ENCODE measurements around the gene ST6GALNAC5. TPM values are rescaled to one million over a fixed set of nuclear protein-coding genes. Genes with fewer than 3 reads are reported as not detected.
A peak's percentile ranks its signal among the peaks of the same experiment; 100 is the strongest.

Gene ST6GALNAC5
- total RNA-seq, 1 donor from 2014 or later: 0.26 TPM

- no peak for DNase-seq (ENCODE audit: low read depth)
- TF ChIP-seq, protein P1, sequence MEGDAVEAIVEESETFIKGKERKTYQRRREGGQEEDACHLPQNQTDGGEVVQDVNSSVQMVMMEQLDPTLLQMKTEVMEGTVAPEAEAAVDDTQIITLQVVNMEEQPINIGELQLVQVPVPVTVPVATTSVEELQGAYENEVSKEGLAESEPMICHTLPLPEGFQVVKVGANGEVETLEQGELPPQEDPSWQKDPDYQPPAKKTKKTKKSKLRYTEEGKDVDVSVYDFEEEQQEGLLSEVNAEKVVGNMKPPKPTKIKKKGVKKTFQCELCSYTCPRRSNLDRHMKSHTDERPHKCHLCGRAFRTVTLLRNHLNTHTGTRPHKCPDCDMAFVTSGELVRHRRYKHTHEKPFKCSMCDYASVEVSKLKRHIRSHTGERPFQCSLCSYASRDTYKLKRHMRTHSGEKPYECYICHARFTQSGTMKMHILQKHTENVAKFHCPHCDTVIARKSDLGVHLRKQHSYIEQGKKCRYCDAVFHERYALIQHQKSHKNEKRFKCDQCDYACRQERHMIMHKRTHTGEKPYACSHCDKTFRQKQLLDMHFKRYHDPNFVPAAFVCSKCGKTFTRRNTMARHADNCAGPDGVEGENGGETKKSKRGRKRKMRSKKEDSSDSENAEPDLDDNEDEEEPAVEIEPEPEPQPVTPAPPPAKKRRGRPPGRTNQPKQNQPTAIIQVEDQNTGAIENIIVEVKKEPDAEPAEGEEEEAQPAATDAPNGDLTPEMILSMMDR (IDR thresholded peaks at IDR 0.05; ENCODE audit: insufficient read depth, low read length, severe bottlenecking): no peak
- no peak for FAIRE-seq
- Histone ChIP-seq H3K36me3 (ENCODE audit: control insufficient read depth, insufficient read depth, low read length) (no peaks in the 10 kb centered on the region), H3K27me3 (ENCODE audit: control insufficient read depth, insufficient read depth, low read length) (no peaks in the 10 kb centered on the region), H3K4me3 (ENCODE audit: low read depth, low read length) (no peak overlapping the region)
Observed at GRCh38 chr1:77047575-77047974, 180.3 kb downstream of the ST6GALNAC5 start.

GRCh38 chr1:77047978-77048614 lies 180.8 kb downstream of the ST6GALNAC5 start:
- TF ChIP-seq, protein P1 (IDR thresholded peaks at IDR 0.05; ENCODE audit: insufficient read depth, low read length, severe bottlenecking): no peak

DNA sequence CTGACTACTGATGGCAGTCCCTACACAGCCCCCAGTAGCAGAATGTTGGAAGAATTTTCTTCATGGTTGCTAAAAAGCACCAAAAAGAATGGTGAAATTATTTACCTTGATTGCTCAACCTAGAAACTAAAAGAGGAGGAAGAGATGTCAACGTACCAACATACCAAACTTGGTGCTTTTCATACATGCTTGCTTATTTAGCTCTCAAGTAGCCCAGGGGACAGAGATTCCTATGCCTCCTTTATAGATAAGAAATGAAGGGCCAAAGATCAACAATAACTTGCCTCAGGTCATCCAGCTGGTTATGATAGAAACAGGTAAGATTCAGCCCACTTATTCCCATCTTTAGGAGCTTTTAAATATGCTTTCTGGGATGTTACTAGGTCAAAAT lies 181.3 kb downstream of the ST6GALNAC5 start:
- DNase-seq (ENCODE audit: low read depth): no peak
- no peak overlapping the region for H3K4me3 ChIP-seq (ENCODE audit: low read depth, low read length)
- FAIRE-seq: no peak
- TF ChIP-seq, protein P1 (IDR thresholded peaks at IDR 0.05; ENCODE audit: insufficient read depth, low read length, severe bottlenecking): no peak
- H3K27me3 ChIP-seq (ENCODE audit: control insufficient read depth, insufficient read depth, low read length): no peaks in the 10 kb centered on the region
- H3K36me3 ChIP-seq (ENCODE audit: control insufficient read depth, insufficient read depth, low read length): no peaks in the 10 kb centered on the region

More at GRCh38 chr1:77047978-77048614, 180.8 kb downstream of the ST6GALNAC5 start:
- FAIRE-seq (no peak), DNase-seq (ENCODE audit: low read depth) (no peak)
- Histone ChIP-seq H3K36me3 (ENCODE audit: control insufficient read depth, insufficient read depth, low read length) (no peaks in the 10 kb centered on the region), H3K4me3 (ENCODE audit: low read depth, low read length) (no peak overlapping the region), H3K27me3 (ENCODE audit: control insufficient read depth, insufficient read depth, low read length) (no peaks in the 10 kb centered on the region)

DNA sequence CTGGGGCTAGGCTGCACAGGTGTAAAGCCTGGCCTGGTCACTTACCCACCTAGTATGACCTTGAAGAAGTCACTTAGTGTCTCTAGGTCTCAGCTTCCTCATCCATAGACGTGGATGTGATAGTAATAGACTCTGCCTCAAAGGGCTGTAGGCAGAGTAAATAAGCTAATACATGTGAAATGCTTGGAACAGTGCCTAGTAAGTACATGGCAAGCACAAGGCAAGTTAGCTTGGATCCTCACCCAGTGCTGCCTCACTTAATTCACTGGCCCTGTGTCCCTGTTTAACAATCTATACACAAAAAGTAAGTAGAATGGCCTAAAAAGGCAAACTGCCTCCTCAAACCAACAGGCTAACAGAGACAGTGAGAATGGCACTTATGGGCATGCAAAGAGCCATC lies 184.1 kb downstream of the ST6GALNAC5 start:
- H3K36me3 ChIP-seq (ENCODE audit: control insufficient read depth, insufficient read depth, low read length): no peaks in the 10 kb centered on the region
- DNase-seq (ENCODE audit: low read depth): no peak
- TF ChIP-seq, protein P1 (IDR thresholded peaks at IDR 0.05; ENCODE audit: insufficient read depth, low read length, severe bottlenecking): no peak
- FAIRE-seq: peak; percentile 7
- no peaks in the 10 kb centered on the region for H3K27me3 ChIP-seq (ENCODE audit: control insufficient read depth, insufficient read depth, low read length)
- no peak overlapping the region for H3K4me3 ChIP-seq (ENCODE audit: low read depth, low read length)

DNA sequence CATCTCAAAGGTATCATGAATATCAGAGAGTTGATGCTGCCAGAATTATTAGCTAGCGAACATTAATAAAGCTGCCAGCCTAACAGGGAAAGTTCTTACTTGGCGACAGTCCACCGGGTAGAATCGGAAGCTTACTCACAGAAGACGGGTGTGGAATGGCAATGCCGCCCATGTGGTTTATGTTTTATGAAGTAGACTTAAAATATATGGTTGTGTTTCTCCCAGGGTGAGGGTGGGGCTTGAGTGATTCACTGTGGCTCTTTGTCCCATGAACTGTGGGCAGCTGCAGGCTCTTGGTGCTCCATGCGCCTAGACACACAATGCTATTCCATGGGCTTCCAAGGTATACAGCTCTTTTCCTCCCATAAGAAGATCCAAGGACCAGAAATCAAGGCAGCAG lies 189.2 kb downstream of the ST6GALNAC5 start:
- no peaks in the 10 kb centered on the region for H3K36me3 ChIP-seq (ENCODE audit: control insufficient read depth, insufficient read depth, low read length)
- DNase-seq (ENCODE audit: low read depth): no peak
- FAIRE-seq: no peak
- H3K4me3 ChIP-seq (ENCODE audit: low read depth, low read length): no peak overlapping the region
- H3K27me3 ChIP-seq (ENCODE audit: control insufficient read depth, insufficient read depth, low read length): no peaks in the 10 kb centered on the region
- TF ChIP-seq, protein P1 (IDR thresholded peaks at IDR 0.05; ENCODE audit: insufficient read depth, low read length, severe bottlenecking): no peak
